Neural progenitor cell (in vitro differentiated cells): ENCODE data around the gene CDK5RAP2.

Experiments used
- CTCF ChIP-seq: fragments of 200-600 bp; sonication (generic); IDR thresholded peaks from 2 replicates; pipeline ENCODE4 v1.5.1; 2017; ENCODE audit warnings: antibody characterized with exemption, mild to moderate bottlenecking
- EZH2 ChIP-seq: fragments of 200-600 bp; sonication (generic); IDR thresholded peaks from 2 replicates; pipeline ENCODE4 v1.6.1; 2017; ENCODE audit warnings: antibody characterized with exemption, mild to moderate bottlenecking, moderate library complexity

GRCh38 chr9:120361551-120361950 lies 218.4 kb downstream of the CDK5RAP2 start:
- no peak for TF ChIP-seq EZH2
- TF ChIP-seq CTCF, result no peak
